Measurements from ENCODE around the gene MED19. TPM values are rescaled to one million over a fixed set of nuclear protein-coding genes. Genes with fewer than 3 reads are reported as not detected.

The MED19 gene
- total RNA-seq, 1 donor from 2014 or later: 9.6 TPM

DNA sequence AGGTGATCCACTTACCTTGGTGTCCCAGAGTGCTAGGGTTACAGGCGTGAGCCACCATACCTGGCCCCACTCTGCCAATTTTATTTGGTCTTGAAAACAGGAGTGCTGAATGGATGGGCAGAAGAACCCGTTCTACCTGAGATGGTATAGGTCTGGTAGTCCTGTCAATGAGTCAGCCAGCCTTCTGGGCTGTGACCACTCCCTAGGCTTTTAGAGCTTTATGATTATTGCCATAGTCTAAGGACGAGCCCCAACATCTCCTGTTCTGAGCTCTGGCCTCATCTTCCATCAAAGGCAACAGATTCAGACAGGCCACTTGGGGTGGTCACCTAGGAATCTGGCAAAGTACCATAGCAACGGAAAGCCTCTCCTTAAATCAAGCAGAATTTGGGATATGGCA is 32.6 kb downstream of the MED19 start:
- peaks cover 23% of the 10 kb centered on the region for H3K4me1 ChIP-seq
- H3K9me3 ChIP-seq: no peaks in the 10 kb centered on the region
- TF ChIP-seq, protein P1, sequence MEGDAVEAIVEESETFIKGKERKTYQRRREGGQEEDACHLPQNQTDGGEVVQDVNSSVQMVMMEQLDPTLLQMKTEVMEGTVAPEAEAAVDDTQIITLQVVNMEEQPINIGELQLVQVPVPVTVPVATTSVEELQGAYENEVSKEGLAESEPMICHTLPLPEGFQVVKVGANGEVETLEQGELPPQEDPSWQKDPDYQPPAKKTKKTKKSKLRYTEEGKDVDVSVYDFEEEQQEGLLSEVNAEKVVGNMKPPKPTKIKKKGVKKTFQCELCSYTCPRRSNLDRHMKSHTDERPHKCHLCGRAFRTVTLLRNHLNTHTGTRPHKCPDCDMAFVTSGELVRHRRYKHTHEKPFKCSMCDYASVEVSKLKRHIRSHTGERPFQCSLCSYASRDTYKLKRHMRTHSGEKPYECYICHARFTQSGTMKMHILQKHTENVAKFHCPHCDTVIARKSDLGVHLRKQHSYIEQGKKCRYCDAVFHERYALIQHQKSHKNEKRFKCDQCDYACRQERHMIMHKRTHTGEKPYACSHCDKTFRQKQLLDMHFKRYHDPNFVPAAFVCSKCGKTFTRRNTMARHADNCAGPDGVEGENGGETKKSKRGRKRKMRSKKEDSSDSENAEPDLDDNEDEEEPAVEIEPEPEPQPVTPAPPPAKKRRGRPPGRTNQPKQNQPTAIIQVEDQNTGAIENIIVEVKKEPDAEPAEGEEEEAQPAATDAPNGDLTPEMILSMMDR (IDR thresholded peaks at IDR 0.05): no peak
- H3K27ac ChIP-seq: no peak overlapping the region
- no peak for ATAC-seq
- DNase-seq: no peak
- intact Hi-C loops (cut with DNase I): no loop called here
- peaks cover 69% of the 10 kb centered on the region for H3K36me3 ChIP-seq
- no peaks in the 10 kb centered on the region for H3K27me3 ChIP-seq
- H3K4me3 ChIP-seq: no peak overlapping the region

DNA sequence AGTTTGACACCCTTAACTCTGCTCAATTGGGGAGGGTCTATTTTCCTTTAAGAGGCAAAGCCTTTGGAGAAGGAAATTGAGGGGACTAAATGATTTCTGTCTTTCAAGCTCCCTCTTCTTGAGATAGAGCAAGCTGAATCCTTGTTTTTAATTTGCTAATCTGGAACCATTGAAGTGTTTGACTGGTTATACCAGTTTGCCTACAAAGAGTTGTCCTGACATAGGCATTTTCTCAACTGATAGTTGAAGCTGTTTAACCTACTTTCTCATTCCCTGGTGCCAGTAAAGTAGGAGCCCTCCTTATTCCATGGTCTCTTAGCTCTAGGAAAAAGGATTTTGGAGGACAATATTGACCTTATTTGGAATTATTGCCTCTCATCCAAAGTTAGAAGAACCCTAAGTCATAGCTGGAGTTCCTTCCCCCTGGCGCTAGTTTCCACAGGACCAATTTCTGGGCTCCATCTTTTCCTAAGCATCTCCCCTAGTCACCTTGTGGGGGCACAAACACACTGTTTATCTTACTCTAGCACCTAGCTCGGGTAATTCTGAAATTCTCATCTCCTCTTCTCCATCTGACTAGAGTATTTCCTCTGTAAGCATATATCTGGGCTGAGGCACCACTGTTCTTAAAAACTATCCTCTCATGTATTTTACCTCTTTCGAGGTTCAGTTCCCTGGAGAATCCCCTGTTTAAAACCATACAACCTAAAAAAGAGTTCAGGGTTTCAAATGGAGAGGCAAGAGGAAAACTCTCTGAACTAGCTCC is 36.7 kb downstream of the MED19 start:
- Histone ChIP-seq H3K9me3 (no peaks in the 10 kb centered on the region), H3K4me1 (peaks cover 22% of the 10 kb centered on the region), H3K27ac (no peak overlapping the region), H3K36me3 (peaks cover 57% of the 10 kb centered on the region), H3K4me3 (no peak overlapping the region), H3K27me3 (no peaks in the 10 kb centered on the region)
- no peak for ATAC-seq
- DNase-seq: no peak
- TF ChIP-seq, protein P1 (IDR thresholded peaks at IDR 0.05): no peak
- intact Hi-C loops (cut with DNase I): no loop called here

DNA sequence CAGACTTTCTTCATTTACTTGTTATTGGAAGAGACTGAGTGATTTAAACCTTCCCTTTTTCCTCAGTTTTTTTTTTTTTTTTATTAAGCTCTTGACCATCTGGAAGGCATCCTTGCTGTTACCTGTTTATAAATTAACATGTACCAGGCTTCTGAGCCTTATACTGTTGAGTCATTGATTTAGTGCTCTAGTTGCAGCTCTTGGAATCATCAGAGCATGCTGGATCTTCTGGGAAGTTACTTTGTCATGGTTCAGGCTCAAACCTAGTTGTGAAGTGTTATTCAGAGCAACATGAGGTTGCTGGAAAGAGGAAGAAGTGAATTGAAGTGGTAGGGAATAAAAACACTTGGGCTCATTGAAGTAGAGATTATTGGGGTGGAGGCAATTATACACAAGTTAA is 37.8 kb downstream of the MED19 start:
- Histone ChIP-seq H3K9me3 (no peaks in the 10 kb centered on the region), H3K4me3 (no peak overlapping the region), H3K27ac (no peak overlapping the region), H3K36me3 (peaks cover 57% of the 10 kb centered on the region), H3K4me1 (peaks cover 23% of the 10 kb centered on the region), H3K27me3 (no peaks in the 10 kb centered on the region)
- intact Hi-C loops (cut with DNase I): no loop called here
- DNase-seq (no peak), ATAC-seq (no peak)
- TF ChIP-seq, protein P1 (IDR thresholded peaks at IDR 0.05): no peak

DNA sequence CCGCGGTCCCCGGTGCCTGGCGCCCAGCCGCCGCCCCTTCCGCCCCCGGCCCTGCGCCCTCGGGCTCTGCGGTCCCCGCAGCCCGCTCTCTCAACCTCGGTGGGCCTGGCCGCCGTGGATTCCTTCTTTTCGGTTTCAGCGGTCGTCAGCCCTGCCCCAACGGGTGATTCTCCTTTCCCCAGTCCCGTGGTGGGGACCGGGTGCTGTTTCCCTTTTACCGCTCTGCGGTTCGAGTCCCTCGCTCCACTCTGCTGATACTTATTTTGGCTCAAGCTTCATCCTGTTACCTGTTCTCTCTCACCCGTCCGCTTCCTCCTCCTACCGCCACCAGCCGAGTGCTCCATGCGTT is 43.6 kb downstream of the MED19 start:
- peaks cover 22% of the 10 kb centered on the region for H3K4me1 ChIP-seq
- ATAC-seq: peak; percentile 18
- H3K9me3 ChIP-seq: no peaks in the 10 kb centered on the region
- no peaks in the 10 kb centered on the region for H3K27me3 ChIP-seq
- H3K4me3 ChIP-seq: peak overlapping the region; percentile 90
- TF ChIP-seq, protein P1 (IDR thresholded peaks at IDR 0.05): no peak
- H3K27ac ChIP-seq: peak overlapping the region; percentile 99
- peaks cover 16% of the 10 kb centered on the region for H3K36me3 ChIP-seq
- intact Hi-C loops (cut with DNase I): no loop called here
- DNase-seq: no peak

DNA sequence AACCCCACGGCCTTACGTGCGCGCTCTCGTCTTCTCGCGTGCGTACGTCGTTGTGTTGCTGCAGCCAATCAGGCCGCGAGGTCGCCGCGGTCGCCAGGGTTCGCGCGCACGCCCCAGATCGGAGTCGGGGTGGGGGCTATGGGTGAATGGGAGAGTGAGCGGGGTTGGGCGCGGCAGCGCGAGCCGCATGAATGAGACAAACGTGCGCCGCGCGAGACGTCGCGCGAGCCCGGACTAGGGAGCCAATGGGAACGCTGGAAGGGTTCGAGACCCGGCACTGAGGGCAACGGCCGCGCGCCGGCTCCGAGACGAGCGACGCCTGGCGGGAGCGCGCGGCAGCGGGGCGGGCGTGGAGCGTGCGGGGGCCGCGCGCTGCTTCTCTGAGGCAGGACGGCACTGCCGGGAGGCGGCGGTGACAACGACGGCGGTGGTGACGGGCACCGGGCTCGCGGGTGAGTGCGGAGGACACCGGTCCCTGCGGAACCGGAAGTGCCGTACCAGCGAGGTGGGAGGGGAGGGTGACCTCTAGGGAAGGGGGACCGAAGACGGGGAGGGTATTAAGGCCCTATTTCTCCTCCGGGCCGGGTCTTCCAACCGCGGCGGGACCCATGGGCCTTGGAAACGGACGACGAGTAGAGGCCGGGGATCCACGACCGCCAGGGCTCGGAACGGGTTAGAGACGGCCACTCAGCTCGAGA is 44.1 kb downstream of the MED19 start, which contains the start of gene ZDHHC5:
ZDHHC5 (plus strand) TSS at position 379 of the 698 bp plus-strand sequence. CDS start 4,977 bp downstream, outside the sequence.
- peak; percentile 99 for DNase-seq
- Histone ChIP-seq H3K9me3 (no peaks in the 10 kb centered on the region), H3K27ac (peak within 1 kb of the TSS; percentile 99), H3K4me3 (peak within 1 kb of the TSS; percentile 90), H3K4me1 (peaks cover 22% of the 10 kb centered on the region), H3K27me3 (no peaks in the 10 kb centered on the region), H3K36me3 (peaks cover 14% of the 10 kb centered on the region)
- intact Hi-C loops (cut with DNase I): no loop called here
- ATAC-seq: peak; percentile 95
- TF ChIP-seq, protein P1 (IDR thresholded peaks at IDR 0.05): peak; percentile 53

Data from upper lobe of right lung (tissue), 1 donor.